HG03342 (cell line): ENCODE results near the gene UVSSA.
"Not testable (repeated sequence)": the region's sequence is repeated elsewhere in the genome, so short reads cannot be mapped to it uniquely, and the experiment has no call there.

ENCODE experiments used
- ATAC-seq: cut with Tn5 transposase; IDR thresholded peaks from one replicate; pipeline ENCODE4 v1.9.1; 2021; ENCODE audit warnings: mild to moderate bottlenecking, moderate library complexity; ENCODE audit not compliant: unreplicated experiment

UVSSA gene

GRCh38 chr4:1394554-1395388, 47.8 kb downstream of the UVSSA start:
- ATAC-seq, result not testable (repeated sequence)

DNA sequence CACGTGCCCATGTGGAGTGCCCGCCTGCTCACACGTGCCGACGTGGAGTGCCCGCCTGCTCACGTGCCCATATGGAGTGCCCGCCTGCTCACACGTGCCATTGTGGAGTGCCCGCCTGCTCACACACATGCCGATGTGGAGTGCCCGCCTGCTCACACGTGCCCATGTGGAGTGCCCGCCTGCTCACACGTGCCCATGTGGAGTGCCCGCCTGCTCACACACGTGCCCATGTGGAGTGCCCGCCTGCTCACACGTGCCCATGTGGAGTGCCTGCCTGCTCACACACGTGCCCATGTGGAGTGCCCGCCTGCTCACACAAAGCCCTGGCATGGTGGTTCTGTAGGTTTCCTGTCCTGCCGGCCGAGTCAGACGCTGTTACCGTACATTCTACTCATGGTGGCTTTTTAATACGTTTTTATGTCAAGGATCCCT, 48.4 kb downstream of the UVSSA start:
- not testable (repeated sequence) for ATAC-seq

DNA sequence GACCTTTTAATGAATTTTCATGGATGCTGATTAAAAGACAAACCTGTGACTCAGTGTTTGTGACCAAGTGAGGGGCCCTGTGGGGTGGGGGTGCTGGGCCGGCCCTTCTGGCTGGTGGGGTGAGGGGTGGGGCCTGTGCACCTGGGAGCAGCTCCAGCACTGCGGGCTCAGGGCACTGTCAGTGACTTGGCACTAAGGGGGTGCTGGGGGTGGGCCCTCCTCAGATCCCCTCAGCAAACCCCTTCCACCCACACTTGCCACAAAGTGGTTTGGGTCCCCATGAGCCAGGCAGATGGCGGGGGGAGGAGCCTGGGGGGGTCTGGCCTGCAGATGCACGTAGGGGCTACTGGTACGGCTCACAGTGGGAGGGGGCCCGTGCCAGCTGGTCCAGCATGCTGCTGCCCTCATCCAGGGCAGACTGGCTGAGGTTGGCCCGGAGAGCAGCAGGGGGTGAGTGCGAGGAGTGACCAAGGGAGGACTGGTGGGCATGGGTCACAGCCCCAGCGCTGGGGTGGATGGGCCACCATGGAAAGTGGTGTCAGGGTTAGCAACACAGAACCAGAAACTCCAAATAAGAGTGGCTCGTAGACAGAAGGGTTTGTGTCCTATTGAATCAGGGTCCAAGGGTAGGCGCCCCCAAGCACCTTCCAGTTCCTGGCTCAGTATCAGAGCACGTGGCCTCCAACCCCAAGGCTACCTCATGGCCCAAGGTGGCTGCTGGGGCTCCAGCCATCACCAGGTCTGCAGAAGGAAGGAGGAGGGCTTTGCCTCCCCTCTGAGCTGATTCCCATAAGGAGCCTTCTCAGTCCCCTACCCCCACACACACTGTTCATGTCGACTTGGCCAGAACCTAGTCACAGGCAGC, 49.2 kb downstream of the UVSSA start:
- no peak for ATAC-seq

- no peak for ATAC-seq
Observed at GRCh38 chr4:1396806-1397455, 49.9 kb downstream of the UVSSA start.

DNA sequence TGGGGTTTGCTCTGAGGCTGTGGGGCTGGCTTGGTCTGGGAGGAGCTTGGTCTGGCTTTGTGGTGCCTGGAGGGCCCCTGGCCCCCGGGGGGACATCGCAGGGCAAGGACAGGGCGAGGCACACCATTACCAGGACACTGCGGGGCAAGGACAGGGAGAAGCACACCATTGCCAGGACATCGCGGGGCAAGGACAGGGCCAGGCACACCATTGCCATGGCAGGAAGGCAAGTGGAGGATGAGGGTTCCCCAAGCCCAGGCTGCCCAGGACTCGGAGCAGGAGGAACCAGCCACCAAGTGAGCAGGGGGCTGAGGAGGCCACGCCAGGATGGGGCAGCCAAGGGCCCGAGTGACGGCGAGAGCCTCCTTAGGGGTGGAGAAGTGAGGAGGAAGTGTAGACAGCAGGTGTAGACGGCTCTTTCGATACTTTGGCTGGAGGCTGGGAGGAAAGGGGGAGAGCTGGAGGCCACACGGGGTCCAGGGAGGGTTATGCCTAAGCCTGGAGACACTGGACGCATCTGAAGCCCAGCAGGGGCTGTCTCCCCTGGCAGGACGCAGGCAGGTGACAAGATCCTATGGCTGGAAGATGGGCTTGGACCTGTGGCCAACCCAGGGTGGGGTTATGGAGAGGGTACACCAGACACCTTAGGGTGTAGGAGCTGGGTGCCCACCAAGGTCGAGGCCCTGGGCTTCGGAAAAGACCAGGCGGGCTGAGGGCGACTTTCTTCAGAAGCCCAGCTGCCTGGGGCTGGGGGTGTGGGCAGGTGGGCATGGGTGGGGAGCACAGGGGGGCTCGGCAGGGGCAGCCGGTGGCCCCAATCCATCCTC, 51.9 kb downstream of the UVSSA start:
- no peak for ATAC-seq

DNA sequence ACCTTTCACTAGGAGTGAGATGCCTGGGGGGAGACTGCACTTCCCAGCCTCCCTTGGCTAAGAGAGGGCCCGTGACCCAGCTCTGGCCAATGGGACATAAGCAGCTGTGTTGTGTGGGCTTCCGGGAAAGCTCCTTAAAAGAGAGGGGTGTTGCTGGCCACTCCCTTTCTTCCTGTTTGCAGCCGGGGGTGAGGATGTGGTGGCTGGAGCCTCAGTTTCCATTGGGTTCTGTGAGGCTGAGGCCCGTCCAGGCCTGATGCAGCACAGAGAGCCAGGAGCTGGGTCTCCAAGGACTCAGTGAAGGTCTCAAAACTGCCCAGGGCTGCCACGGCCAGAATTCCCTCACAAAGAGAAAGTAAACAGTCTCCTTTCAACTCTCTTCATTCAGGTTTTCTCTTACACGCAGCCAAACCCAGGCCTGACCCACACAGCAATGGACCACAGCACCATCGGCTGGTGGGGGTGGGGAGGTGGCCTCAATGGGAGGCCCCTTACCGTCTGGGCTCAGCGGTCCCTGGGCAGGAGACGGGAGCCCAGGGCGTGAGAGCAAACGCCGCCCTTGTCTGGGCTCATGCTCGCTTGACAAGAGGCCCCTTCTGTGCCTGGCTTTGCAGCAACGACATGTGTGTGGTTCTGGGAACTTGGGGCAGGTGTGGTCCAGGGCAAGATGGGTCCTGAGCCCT, 52.6 kb downstream of the UVSSA start:
- ATAC-seq, result no peak

- no peak for ATAC-seq
Observed at GRCh38 chr4:1400191-1400805, 53.3 kb downstream of the UVSSA start.

GRCh38 chr4:1400831-1401408, 53.9 kb downstream of the UVSSA start:
- no peak for ATAC-seq

GRCh38 chr4:1401409-1402020, 54.5 kb downstream of the UVSSA start:
- no peak for ATAC-seq

- no peak for ATAC-seq
Observed at GRCh38 chr4:1402021-1402515, 55.1 kb downstream of the UVSSA start.

DNA sequence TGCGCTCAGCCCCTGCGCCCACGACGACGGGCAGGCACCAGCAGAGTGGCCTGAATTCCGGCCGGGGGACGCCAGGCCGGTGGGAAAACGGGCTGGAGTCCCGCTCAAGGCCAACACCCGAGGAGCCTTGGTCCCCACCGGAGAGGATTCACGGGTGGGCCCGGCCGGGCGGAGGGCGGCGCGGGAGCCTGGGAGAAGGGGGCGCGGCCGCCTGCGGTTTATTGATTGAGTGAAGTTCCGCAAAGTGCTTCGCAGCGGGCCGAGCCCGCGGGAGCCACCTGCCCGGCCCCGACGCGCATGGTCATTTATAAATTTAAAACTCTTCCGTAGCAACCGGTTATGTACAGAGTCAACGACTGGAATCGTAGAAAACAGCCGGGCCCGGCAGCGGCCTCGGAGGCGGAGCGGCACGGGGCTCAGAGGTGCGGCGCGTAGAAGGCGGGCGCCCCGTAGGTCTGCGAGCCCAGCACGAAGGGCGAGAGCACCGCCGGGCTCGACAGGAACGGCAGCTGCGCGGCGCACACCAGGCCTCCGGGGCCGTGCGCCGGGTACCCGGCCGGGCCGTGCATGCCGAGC, 55.6 kb downstream of the UVSSA start:
- no peak for ATAC-seq

DNA sequence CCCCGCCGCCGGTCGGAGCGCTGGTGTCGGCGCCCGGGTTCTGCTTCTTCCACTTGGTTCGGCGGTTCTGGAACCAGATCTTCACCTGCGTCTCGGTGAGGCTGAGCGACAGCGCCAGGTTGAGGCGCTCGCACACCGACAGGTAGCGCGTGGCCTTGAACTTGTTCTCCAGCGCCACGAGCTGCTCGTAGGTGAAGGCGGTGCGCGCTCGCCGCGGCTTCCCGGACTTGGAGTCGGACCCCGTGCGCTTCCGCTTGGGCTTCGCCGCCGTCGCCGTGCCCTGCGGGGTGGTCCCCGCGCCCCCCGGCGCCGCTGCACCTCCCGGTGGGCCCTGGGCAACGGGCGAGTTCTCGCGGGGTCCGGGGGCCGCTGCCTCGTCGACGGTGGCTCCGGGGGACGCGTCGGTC, 56.2 kb downstream of the UVSSA start:
- no peak for ATAC-seq

DNA sequence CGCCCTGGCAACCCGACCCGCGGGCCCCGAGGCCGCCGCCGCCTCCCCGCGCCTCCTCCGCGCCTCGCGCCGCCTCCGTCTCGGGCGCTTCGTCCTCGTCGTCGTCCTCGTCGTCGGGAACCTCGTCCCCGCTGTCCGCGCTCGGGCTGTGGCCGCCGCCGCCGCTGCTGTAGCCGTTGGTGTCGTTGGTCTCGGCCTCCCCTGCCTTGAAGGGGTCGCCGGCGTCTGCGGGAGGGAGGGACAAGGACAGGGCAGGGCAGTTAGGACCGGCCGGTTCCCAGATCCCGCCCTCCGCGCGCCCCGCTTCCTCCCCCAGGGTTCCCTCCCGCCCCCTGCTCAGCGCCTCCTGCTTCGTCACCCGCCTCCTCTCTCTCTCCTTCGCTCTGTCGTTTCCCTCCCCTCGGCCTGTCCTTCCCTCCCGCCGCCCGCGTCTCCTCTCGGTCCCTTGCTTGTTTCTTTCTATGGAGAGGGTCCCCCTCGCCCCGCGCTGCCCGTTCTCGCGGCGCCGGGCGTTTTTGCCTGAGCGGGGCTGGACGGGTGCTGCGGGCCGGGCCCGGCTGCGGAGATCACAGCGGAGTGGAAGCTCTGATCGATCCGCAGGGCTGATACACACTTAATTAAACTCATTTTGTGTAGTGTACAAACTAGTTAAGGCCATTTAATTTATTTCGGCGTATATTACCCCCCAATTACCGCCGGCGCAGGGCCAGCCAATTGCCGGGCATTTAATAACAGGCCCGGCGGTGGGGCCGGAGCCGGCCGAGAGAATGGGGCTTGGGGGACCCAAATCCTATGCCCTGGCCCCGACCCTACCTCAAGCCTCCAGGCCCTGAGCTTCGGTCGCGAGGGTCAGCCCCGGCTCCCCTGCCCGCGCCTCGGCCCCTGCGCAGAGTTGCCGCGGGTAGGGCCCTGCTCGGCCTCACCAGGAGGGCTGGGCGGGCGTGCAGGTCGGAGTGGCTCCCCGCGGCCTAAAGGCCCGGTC, 56.9 kb downstream of the UVSSA start:
- ATAC-seq, result no peak

- no peak for ATAC-seq
Observed at GRCh38 chr4:1404573-1405253, 57.7 kb downstream of the UVSSA start.

DNA sequence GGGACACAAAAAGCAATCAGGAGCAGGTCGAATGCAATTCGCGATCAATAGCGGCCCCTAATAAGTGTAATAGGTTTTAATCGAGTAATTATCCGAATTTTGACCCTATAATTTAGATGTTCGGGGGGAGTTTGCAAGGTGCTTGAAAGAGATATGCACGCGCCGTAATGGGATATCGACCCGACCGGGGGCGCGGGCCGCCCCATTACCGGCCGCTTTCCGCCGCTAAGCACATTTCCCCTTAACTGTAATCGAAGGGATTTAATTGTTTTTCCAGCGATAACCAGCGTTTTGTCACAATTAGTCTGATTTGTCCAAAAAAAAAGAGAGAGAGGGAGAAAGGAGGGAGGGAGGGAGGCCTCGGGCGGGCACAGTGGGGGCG, 58.2 kb downstream of the UVSSA start:
- ATAC-seq, result no peak

DNA sequence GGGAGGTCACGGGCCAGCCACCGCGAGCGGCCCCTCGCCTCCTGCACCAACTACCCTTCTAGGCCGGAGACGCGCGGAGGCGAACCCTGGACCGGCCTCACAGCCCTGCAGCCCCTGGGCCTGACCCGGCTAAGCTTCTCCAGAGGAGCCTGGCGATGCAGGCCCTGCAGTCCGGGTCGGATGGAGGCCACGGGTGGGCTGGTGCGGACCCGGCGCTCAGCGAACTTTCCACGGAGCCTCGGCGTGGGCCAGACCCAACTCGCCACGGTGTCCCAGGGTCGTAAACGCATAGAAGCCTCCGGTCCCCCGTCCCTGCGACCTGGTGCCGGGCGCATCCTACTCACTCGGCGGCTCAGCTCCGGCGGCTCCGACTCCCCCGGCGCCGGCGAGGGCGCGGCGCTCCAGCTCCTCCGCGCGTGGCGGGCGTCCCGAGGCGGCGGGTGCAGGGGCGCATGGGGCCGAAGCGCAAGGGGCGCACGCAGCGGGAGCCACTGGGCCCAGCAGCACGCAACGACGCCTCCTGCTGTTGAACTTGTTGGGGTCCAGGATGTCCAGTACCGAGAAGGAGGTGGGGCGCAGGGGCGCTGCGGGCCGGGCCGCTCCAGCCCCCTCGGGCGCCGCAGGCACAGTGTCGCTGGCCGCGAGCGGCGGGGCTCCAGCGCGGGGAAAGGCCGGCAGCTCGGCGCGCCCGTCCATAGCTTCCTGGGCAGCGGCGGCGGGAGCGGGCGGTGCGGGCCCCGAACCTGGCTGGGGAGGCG, 58.8 kb downstream of the UVSSA start:
- ATAC-seq, result no peak
